Left kidney (tissue), 2 donors: ENCODE results near the gene ADD3. TPM values are rescaled to one million over a fixed set of nuclear protein-coding genes. Genes with fewer than 3 reads are reported as not detected.

Experiments used
- DNase-seq: peaks from one replicate; pipeline ENCODE4 v3.0.0-alpha.2; 2013
- polyA plus RNA-seq: library from polyadenylated mRNA; unstranded; fragments of 120-200 nt; gene quantifications from one replicate; pipeline ENCODE4 v1.2.1, GENCODE V29; 2013; ENCODE audit not compliant: insufficient read length

The ADD3 gene
- polyA plus RNA-seq, 1 donor = 353 TPM

DNA sequence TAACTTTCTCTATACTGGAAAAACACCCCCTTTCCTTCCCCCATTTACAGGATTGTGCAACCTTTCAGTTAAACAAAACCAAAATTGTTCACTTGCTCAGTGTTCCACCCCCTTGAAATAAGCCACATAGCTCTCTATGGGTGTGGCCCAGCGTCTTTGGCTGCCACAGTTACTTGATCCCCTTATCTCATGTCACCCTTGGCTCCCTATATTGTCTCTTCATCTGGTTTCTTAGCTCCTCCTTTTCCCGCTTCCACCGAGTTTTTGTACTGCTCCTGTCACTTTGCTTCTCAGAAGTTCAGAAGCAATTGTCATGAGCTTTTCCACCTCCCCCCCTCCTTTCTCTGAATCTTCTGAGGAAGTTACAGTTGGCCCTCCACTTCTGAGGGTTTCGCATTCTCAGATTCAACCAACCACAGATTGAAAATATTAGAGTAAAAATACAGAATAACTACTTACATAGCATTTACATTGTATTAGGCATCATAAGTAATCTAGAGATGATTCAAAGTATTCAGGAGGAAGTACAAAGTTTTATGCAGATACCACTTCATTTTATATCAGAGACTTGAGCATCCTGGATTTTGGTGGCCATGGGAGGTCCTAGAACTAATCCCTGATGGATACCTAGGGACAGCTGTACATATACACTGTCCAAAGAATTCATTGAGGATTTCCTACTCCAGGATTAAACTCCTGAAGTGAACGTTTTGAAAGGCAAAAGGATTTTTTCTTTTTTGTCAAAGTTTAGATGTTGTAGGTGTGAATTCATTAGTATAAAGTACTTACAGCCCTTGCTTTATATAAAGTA, 60.4 kb downstream of the ADD3 start:
- no peak for DNase-seq

DNA sequence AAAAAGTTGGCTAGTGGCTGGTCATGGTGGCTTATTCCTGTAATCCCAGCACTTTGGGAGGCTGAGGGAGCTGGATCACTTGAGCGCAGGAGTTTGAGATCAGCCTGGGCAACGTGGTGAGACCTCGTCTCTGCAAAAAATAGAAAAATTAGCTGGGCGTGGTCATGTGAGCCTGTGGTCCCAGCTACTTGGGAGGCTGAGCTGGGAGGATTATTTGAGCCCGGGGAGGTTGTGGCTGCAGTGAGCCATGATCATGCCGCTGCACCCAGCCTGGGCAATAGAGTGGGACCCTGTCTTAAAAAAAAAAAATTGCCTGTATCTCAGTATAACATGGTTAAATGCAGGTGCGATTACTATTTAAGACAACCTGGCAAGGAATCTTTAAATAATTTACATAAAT, 61.0 kb downstream of the ADD3 start:
- no peak for DNase-seq

DNA sequence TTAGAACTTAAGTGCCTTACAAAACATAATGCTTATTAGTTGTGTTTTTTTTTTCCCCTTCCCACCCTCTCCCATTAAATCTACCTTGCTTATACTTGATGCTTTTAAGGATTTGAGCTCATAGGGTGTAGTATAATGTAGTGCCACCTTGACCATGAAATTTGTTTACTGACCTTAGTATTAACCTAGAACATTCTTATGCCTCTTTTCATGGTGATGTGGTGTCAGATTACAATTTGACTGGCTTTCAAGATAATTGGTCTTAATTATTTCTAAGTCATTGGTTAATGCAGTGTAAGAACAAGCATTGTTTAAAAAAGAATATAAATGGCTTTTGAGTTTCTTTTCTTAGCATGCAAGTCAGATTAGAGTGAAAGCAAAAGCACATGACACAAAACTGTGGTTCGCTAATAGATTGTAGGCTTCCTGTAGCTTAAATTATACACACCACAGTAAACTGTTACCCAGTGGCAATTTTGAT, 61.8 kb downstream of the ADD3 start:
- DNase-seq = no peak

DNA sequence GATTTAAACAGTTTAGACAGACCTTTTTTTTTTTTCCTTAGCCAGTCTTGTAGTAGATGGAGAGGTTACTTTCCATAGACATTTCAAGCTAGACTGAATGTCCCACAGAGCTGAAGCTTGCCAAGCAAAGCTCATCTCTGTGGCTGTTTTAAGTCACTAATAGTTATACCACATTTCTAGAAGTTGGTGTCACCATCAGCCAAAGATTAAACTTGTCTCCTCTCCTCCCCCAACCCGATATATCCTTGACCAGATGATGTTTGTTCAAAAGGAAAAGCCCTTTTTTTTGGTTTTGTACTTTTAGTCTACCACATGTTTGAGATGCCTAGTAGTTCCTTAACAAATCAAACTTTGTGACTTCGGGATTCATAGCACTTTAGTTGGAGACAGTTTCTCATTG, 66.1 kb downstream of the ADD3 start:
- no peak for DNase-seq

- DNase-seq = no peak
Measured at GRCh38 chr10:110074298-110074697, 66.5 kb downstream of the ADD3 start.

DNA sequence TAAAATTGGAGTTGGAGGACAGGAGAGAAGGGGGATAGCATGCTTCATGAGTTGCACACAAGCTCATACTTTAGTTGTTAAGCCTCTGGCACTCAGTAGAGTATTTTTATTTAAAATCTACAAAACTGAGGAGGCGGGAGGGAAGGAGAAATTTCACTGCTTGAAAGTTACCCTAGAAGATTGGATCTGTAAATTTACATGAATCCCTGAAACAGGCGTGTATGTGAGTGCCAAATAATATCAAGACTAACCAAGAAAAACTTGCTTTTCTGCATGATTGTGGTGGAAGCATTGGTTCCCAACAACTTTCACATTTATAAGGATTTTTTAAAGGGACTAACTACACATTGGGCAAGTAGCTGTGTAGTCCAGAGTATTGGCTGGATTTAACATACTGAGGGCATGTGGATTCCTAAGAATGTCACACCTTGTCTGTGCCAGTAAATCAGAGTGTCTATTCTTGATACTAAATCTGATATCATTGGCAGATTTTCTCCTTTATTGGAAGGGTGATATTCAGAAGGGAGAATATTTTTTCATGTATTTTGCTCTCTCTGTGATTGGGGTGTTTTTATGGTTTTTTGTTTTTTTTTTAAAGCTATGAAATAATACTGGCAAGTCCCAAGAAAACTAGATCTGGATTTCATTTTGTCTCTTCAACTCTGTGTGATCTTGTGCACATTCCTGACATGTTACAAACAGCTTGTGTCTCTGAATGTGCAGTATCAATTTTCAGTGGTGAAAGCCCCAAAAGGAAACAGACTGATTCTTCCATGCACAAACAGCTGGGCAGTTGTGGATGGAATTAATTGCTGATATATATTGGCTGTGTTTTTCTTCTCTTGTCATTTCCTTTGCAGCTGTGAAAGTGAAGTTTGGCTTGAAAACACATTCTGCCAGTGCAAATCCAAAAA, 67.2 kb downstream of the ADD3 start:
- no peak for DNase-seq

GRCh38 chr10:110075686-110076085, 67.9 kb downstream of the ADD3 start:
- DNase-seq = no peak

DNA sequence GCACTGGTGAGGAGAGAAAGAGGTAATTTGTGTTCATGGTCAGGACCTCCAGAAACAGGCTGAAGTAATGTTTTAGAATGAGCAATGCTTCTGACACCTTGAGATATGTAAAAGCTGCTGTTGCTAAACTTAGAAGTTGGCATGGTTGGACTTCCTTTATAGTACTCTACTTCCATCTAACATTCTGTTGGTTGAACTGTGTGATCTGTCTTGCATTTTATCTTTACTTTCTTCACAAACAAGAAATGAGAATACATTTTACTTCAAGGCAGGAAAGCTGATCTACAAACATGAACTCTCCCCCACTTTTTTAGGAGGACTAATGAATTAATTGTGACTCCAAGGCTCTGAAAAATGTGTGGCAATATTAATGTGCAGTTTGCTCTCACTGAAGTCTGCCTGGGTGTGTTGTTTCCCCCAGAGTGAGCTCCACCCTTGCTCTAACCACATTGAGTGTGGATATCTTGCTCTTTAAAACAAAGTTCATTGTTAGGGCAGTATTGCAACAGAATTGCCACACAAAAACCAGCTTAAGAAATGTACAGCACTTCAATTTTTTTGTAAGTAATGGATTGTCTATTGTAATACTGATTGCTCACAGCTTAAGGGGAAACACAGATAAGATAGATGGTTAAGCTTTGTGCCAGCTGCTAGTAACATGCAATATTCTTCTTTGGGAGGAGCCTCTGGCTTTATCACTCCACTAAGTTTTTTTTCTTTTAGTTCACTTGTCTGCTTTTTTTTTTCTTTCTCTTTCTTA, 69.0 kb downstream of the ADD3 start:
- no peak for DNase-seq

- DNase-seq = no peak
Measured at GRCh38 chr10:110077436-110078130, 69.8 kb downstream of the ADD3 start.

- no peak for DNase-seq
Measured at GRCh38 chr10:110078317-110078716, 70.5 kb downstream of the ADD3 start.

GRCh38 chr10:110081911-110082310, 74.1 kb downstream of the ADD3 start:
- no peak for DNase-seq

DNA sequence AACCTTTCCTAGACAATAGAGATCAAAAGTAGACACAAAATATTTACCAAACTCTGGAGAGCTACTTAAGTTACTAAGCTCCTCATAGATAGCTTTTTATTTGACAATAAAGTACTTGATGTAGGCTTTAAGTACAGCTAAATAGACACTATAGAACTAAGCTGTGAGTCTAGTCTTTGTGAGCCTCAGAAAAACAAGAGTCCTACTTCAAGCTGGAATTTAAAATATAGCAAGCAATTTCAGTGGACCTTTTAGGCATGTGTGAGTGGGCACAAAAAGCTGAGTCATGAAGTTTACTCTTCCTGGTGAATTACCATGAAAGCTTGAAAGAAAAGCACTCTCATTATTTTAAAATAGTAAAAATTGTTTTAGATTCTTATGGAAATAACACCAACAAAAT, 76.1 kb downstream of the ADD3 start:
- DNase-seq = no peak

- no peak for DNase-seq
Measured at GRCh38 chr10:110087682-110088081, 79.9 kb downstream of the ADD3 start.

GRCh38 chr10:110088367-110089104, 80.8 kb downstream of the ADD3 start:
- DNase-seq = no peak

- no peak for DNase-seq
Measured at GRCh38 chr10:110091830-110092229, 84.0 kb downstream of the ADD3 start.

DNA sequence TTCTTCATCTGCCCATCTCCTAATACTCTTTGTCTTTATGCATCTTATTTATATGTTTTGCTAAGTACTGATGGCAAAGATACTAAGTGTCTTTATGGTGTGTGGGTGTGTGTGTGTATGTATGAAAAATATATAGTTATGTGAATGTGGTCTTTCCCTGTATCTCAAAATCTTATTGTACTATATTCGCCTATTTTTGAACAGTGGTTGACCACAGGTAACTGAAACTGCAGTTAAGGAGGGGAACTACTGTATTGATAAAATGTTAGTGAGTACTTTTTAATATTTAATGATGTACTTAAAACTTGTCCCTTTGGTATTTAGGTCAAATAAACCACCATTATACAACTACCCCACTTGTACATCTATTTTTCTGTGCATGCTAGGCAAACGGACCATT, 85.9 kb downstream of the ADD3 start:
- DNase-seq = no peak

DNA sequence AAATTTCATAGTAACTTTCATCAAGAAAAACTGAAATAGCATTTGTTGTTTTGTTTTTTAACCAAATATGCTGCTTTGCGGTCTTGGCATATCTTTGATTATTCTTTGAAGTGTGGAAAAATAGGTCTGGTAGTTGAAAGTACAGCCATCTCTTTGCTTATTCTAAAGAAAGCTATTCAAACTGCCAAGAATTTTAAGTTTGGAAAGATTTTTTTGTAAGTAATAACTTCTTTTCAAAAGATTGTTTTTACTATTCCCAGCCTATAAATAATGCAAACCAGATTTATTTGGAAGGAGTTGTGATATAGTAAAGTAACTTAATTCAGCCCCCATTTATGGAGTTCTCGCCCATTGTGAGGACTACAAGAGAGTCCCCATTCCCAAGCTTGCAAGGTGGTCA, 87.0 kb downstream of the ADD3 start:
- no peak for DNase-seq

- DNase-seq = no peak
Measured at GRCh38 chr10:110101464-110102144, 93.8 kb downstream of the ADD3 start.

GRCh38 chr10:110103921-110104461, 96.2 kb downstream of the ADD3 start:
- no peak for DNase-seq

GRCh38 chr10:110105873-110106272, 98.1 kb downstream of the ADD3 start:
- DNase-seq = no peak
